Prostate gland (tissue), 2 donors: ENCODE measurements around the gene TTC19. TPM values are rescaled to one million over a fixed set of nuclear protein-coding genes. Genes with fewer than 3 reads are reported as not detected.
"Not testable (repeated sequence)": the region's sequence is repeated elsewhere in the genome, so short reads cannot be mapped to it uniquely, and the experiment has no call there.

Experiments used
- DNase-seq: peaks from one replicate; pipeline ENCODE4 v3.0.0-alpha.2; 2019; ENCODE audit warnings: low spot score
- H3K27ac ChIP-seq, 2 donors: fragments of 200-600 bp; sonication (generic); 2 replicates each; pipeline ENCODE4 v1.5.1; 2017 to 2019
- H3K27me3 ChIP-seq: fragments of 200-600 bp; sonication (generic); replicated peaks from 2 replicates; pipeline ENCODE4 v1.5.1; 2019; ENCODE audit not compliant: insufficient read depth
- H3K36me3 ChIP-seq, 2 donors: fragments of 200-600 bp; sonication (generic); 1 replicate in 1 of 2; 2 replicates in 1 of 2; pipeline versions ENCODE4 v1.5.1 to v1.8.1; 2017 to 2019
- H3K4me1 ChIP-seq: fragments of 200-600 bp; sonication (generic); replicated peaks from 2 replicates; pipeline ENCODE4 v1.5.1; 2019
- H3K4me3 ChIP-seq, 2 donors: fragments of 200-600 bp; sonication (generic); 2 replicates each; pipeline ENCODE4 v1.5.1; 2017 to 2019
- H3K9me3 ChIP-seq: fragments of 200-600 bp; sonication (generic); 2 replicates; pipeline ENCODE4 v1.5.1; 2017
- CTCF ChIP-seq, 4 experiments: fragments of 200-600 bp in 2 of 4; fragments of 450-650 bp in 2 of 4; sonication (generic) in 2 of 4; IDR thresholded peaks; 1 replicate in 3 of 4; 2 replicates in 1 of 4; pipeline ENCODE4 v1.5.1; 2016 to 2019; ENCODE audit warnings: antibody characterized with exemption in 4 of 4, mild to moderate bottlenecking in 2 of 4, moderate library complexity in 2 of 4
- POLR2A ChIP-seq: fragments of 450-650 bp; IDR thresholded peaks from one replicate; pipeline ENCODE4 v1.6.1; 2016; ENCODE audit warnings: antibody characterized with exemption, mild to moderate bottlenecking
- POLR2AphosphoS5 ChIP-seq: sonication (generic); formaldehyde crosslinking; IDR thresholded peaks from one replicate; pipeline ENCODE4 v1.6.1; 2017; ENCODE audit warnings: antibody characterized with exemption
- WGBS: methylation state at CpG from one replicate; pipeline ENCODE4 v1.1.5; 2018; 5-methylcytosine and 5-hydroxymethylcytosine counted together
- intact Hi-C: fragments of 100-400 bp; cut with DNase I; formaldehyde crosslinking; loops from one replicate; pipeline ENCODE4 v1.14.2; 2022
- total RNA-seq, 2 donors: library from RNA; depleted of rRNA; stranded (reverse); fragments of >200 nt; gene quantifications; one replicate each; pipeline ENCODE4 v1.1.0, GENCODE V29; 2016

The TTC19 gene
- total RNA-seq, 2 donors from 2014 or later: 87.9 to 100 TPM

GRCh38 chr17:15972497-15972951, 27.1 kb upstream of the TTC19 start:
- Histone ChIP-seq H3K4me3 (no peak overlapping the region), H3K36me3 (no peaks in the 10 kb centered on the region), H3K27me3 (no peaks in the 10 kb centered on the region), H3K4me1 (no peaks in the 10 kb centered on the region), H3K9me3 (no peaks in the 10 kb centered on the region), H3K27ac (no peak overlapping the region)
- WGBS: 95% methylated on average over 4 of the region's 4 CpGs
- intact Hi-C loops: no loop called here
- DNase-seq: no peak
- TF ChIP-seq POLR2AphosphoS5 (no peak), CTCF (IDR thresholded peaks at IDR 0.05) (no peak), POLR2A (no peak)

- Histone ChIP-seq H3K27ac (no peak overlapping the region), H3K27me3 (no peaks in the 10 kb centered on the region), H3K4me1 (no peaks in the 10 kb centered on the region), H3K36me3 (no peaks in the 10 kb centered on the region), H3K9me3 (no peaks in the 10 kb centered on the region), H3K4me3 (no peak overlapping the region)
- intact Hi-C loops: no loop called here
- TF ChIP-seq POLR2AphosphoS5: no peak
- no peak for TF ChIP-seq POLR2A
- no peak for TF ChIP-seq CTCF (IDR thresholded peaks at IDR 0.05)
- no peak for DNase-seq
Observed at GRCh38 chr17:15973016-15973415, 26.6 kb upstream of the TTC19 start.

- WGBS: 78% methylated on average over 6 of the region's 6 CpGs
Observed at GRCh38 chr17:15973834-15974233, 25.8 kb upstream of the TTC19 start.

GRCh38 chr17:15977894-15978293, 21.7 kb upstream of the TTC19 start:
- Histone ChIP-seq H3K9me3 (no peaks in the 10 kb centered on the region), H3K4me1 (no peaks in the 10 kb centered on the region), H3K36me3 (peaks cover 0 to 5% of the 10 kb centered on the region in 2 donors), H3K27me3 (no peaks in the 10 kb centered on the region), H3K4me3 (no peak overlapping the region), H3K27ac (no peak overlapping the region)
- TF ChIP-seq POLR2AphosphoS5 (no peak), CTCF (IDR thresholded peaks at IDR 0.05) (no peak), POLR2A (no peak)
- 100% methylated on average over 2 of the region's 2 CpGs for WGBS
- DNase-seq: no peak
- intact Hi-C loops: no loop called here

More at GRCh38 chr17:15973834-15974233, 25.8 kb upstream of the TTC19 start:
- H3K36me3 ChIP-seq: no peaks in the 10 kb centered on the region
- H3K9me3 ChIP-seq: no peaks in the 10 kb centered on the region
- TF ChIP-seq POLR2A (no peak), POLR2AphosphoS5 (no peak), CTCF (IDR thresholded peaks at IDR 0.05) (no peak)
- no peak overlapping the region for H3K27ac ChIP-seq
- H3K4me1 ChIP-seq: no peaks in the 10 kb centered on the region
- H3K27me3 ChIP-seq: no peaks in the 10 kb centered on the region
- intact Hi-C loops: no loop called here
- DNase-seq: no peak
- no peak overlapping the region for H3K4me3 ChIP-seq

- intact Hi-C loops: no loop called here
- 79% methylated on average over 1 of the region's 1 CpG for WGBS
- H3K27me3 ChIP-seq: no peaks in the 10 kb centered on the region
- H3K9me3 ChIP-seq: no peaks in the 10 kb centered on the region
- DNase-seq: no peak
- TF ChIP-seq POLR2A: no peak
- TF ChIP-seq POLR2AphosphoS5: no peak
- no peak for TF ChIP-seq CTCF (IDR thresholded peaks at IDR 0.05)
- no peak overlapping the region for H3K4me3 ChIP-seq
- H3K36me3 ChIP-seq: peaks cover 0 to 5% of the 10 kb centered on the region in 2 donors
- H3K4me1 ChIP-seq: no peaks in the 10 kb centered on the region
- H3K27ac ChIP-seq: no peak overlapping the region
Observed at GRCh38 chr17:15978606-15979005, 21.0 kb upstream of the TTC19 start.

- H3K4me3 ChIP-seq, H3K4me1 ChIP-seq, H3K27ac ChIP-seq, DNase-seq, intact Hi-C loops, H3K27me3 ChIP-seq, H3K9me3 ChIP-seq, H3K36me3 ChIP-seq: not testable (repeated sequence)
- WGBS: 100% methylated on average over 1 of the region's 4 CpGs
Observed at GRCh38 chr17:15979013-15979412, 20.6 kb upstream of the TTC19 start.
